ENCODE measurements around the gene GPRIN1. TPM values are rescaled to one million over a fixed set of nuclear protein-coding genes. Genes with fewer than 3 reads are reported as not detected.
A peak's percentile ranks its signal among the peaks of the same experiment; 100 is the strongest.
"Not testable (repeated sequence)": the region's sequence is repeated elsewhere in the genome, so short reads cannot be mapped to it uniquely, and the experiment has no call there.

The GPRIN1 gene
- total RNA-seq, 3 donors from 2014 or later, result 3.6 to 5.3 (median 4.5) TPM

GRCh38 chr5:176565760-176566288 is 44.1 kb downstream of the GPRIN1 start:
- Mint-ChIP-seq H3K27me3 (ENCODE audit: low read depth) (peaks cover 6% of the 10 kb centered on the region), H3K9me3 (no peaks in the 10 kb centered on the region), H3K4me1 (ENCODE audit: low read depth) (peaks cover 14% of the 10 kb centered on the region), H3K36me3 (ENCODE audit: insufficient read depth) (no peaks in the 10 kb centered on the region), H3K4me3 (no peak overlapping the region)
- ATAC-seq, result no peak
- DNase-seq, result no peak

- DNase-seq (no peak), ATAC-seq (no peak)
- Mint-ChIP-seq H3K9me3 (no peaks in the 10 kb centered on the region), H3K4me1 (ENCODE audit: low read depth) (peaks cover 28% of the 10 kb centered on the region), H3K27me3 (ENCODE audit: low read depth) (peaks cover 6% of the 10 kb centered on the region), H3K4me3 (no peak overlapping the region), H3K36me3 (ENCODE audit: insufficient read depth) (no peaks in the 10 kb centered on the region)
These were observed 46.0 kb downstream of the GPRIN1 start for GRCh38 chr5:176564002-176564401.

DNA sequence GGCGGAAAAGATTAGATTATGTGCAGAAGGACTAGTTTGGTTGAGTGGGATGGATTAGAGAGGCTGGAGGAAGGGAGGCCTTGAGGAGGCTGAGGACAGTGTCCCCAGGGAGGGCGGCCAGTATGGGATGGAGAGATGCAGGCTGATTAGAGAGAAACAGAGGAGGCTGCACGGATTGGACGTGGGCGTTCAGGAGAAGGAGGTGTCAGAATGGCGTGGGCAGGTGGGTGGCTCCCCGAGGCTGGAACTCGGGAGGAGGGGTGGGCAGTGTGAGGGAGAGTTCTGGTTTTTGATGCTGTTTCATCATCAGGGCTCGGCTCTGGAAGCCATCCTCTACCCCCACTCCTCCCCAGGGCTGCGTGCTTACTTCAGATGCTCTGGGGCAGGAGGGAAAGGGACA is 47.8 kb downstream of the GPRIN1 start:
- DNase-seq (no peak), ATAC-seq (no peak)
- no peaks in the 10 kb centered on the region for H3K36me3 Mint-ChIP-seq (ENCODE audit: insufficient read depth)
- H3K4me1 Mint-ChIP-seq (ENCODE audit: low read depth), result peaks cover 28% of the 10 kb centered on the region
- peaks cover 6% of the 10 kb centered on the region for H3K27me3 Mint-ChIP-seq (ENCODE audit: low read depth)
- H3K4me3 Mint-ChIP-seq, result no peak overlapping the region
- H3K9me3 Mint-ChIP-seq, result no peaks in the 10 kb centered on the region

DNA sequence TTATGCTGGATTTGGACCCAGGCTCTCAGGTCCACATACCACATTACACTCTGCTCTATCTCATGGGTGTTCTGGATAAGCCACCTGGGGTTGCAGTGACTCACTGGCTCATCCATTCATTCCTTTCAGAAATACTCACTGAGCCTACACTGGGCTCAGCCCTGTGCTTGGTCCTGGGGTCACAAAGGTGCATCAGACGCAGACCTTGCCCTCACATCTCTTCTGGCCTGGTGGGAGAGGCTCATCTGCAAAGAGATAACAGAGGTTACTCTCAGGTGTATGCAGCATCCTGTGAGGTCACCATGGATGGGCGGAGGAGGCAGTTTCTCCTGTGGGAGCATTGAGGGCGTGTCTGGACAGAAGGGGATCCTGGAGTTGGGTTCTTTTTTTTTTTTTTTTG is 48.7 kb downstream of the GPRIN1 start:
- Mint-ChIP-seq H3K36me3 (ENCODE audit: insufficient read depth) (no peaks in the 10 kb centered on the region), H3K4me1 (ENCODE audit: low read depth) (peaks cover 30% of the 10 kb centered on the region), H3K27me3 (ENCODE audit: low read depth) (peaks cover 6% of the 10 kb centered on the region), H3K4me3 (no peak overlapping the region), H3K9me3 (no peaks in the 10 kb centered on the region)
- peak in 1 of 2 donors; percentile 39 for ATAC-seq
- no peak for DNase-seq

GRCh38 chr5:176560364-176560763 is 49.6 kb downstream of the GPRIN1 start:
- Mint-ChIP-seq H3K4me3 (no peak overlapping the region), H3K4me1 (ENCODE audit: low read depth) (peaks cover 38% of the 10 kb centered on the region), H3K27me3 (ENCODE audit: low read depth) (peaks cover 3% of the 10 kb centered on the region), H3K36me3 (ENCODE audit: insufficient read depth) (no peaks in the 10 kb centered on the region), H3K9me3 (no peaks in the 10 kb centered on the region)
- peak; percentile 85 to 86 for ATAC-seq
- DNase-seq, result no peak

DNA sequence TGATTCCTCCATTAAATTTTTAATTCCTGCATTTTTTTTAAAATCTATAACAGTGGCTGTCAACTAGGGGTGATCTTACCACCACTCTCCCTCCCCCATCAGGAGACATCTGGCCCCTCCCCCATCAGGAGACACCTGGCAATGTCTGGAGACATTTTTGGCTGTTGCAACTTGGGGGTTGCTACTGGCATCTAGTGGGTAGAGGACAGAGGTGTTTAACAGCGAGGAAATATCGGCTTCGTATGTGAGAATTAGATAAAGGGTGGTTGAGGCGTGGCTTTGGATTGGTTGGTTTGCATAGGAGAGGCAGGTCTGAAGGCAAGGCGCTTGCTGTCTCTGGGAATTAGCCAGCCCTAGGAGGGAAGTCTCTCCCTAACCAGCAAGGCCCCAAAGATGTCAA is 50.3 kb downstream of the GPRIN1 start:
- no peak for DNase-seq
- no peaks in the 10 kb centered on the region for H3K36me3 Mint-ChIP-seq (ENCODE audit: insufficient read depth)

DNA sequence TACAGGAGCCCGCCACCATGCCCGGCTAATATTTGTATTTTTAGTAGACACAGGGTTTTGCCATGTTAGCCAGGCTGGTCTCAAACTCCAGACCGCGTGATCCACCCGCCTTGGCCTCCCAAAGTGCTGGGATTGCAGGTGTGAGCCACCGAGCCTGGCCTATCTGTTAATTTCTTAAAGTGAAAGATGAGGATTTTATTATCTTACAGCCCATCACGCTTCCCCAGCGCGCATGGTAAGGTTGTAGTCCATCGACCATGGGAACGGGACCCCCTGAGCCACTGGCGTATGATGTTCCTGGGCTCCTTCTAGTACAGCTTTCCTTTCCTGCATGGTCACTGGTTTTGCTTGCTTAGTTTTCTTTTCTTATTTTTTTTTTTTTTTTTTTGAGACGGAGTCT is 52.1 kb downstream of the GPRIN1 start:
- no peaks in the 10 kb centered on the region for H3K9me3 Mint-ChIP-seq
- peaks cover 3% of the 10 kb centered on the region for H3K27me3 Mint-ChIP-seq (ENCODE audit: low read depth)
- H3K4me1 Mint-ChIP-seq (ENCODE audit: low read depth), result peaks cover 61% of the 10 kb centered on the region
- ATAC-seq, result no peak
- H3K4me3 Mint-ChIP-seq, result no peak overlapping the region
- no peak for DNase-seq
- H3K36me3 Mint-ChIP-seq (ENCODE audit: insufficient read depth), result no peaks in the 10 kb centered on the region

More for the DNA sequence above, 50.3 kb downstream of the GPRIN1 start:
- H3K9me3 Mint-ChIP-seq, result no peaks in the 10 kb centered on the region
- H3K27me3 Mint-ChIP-seq (ENCODE audit: low read depth), result peaks cover 3% of the 10 kb centered on the region
- H3K4me1 Mint-ChIP-seq (ENCODE audit: low read depth), result peaks cover 45% of the 10 kb centered on the region
- no peak overlapping the region for H3K4me3 Mint-ChIP-seq
- ATAC-seq, result no peak

GRCh38 chr5:176553260-176554085 is 56.5 kb downstream of the GPRIN1 start:
- Mint-ChIP-seq H3K27me3 (ENCODE audit: low read depth) (no peaks in the 10 kb centered on the region), H3K4me3 (no peak overlapping the region), H3K4me1 (ENCODE audit: low read depth) (peaks cover 51% of the 10 kb centered on the region), H3K9me3 (no peaks in the 10 kb centered on the region), H3K36me3 (ENCODE audit: insufficient read depth) (no peaks in the 10 kb centered on the region)
- ATAC-seq (peak; percentile 41 to 45), DNase-seq (no peak)

DNA sequence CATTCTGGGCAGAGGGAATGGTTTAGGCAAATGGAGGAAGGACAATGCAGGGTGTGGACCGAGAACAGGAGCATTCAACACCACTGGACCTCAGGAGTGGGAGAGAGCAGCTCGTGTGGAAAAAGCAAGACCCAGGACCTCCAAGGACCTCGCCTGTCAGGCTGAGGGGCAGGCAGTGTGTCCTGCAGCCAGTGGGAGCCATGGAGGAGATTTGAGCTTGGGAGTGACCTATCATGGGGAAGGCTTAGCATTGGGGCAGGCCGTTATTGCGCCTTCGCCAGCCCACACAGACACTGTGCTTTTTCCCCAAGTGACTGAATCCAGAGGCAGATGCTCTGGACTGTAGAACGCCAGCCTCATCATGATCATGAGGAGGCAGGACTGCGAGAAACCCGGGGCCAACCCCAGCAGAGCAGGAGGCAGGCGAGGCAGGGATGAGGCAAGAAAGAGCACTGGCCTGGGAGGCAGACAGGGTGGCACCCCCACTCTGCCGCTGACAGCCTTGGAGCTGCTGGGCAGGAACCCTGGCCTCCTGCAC is 57.6 kb downstream of the GPRIN1 start:
- Mint-ChIP-seq H3K4me1 (ENCODE audit: low read depth) (peaks cover 60% of the 10 kb centered on the region), H3K9me3 (no peaks in the 10 kb centered on the region), H3K27me3 (ENCODE audit: low read depth) (no peaks in the 10 kb centered on the region), H3K4me3 (no peak overlapping the region), H3K36me3 (ENCODE audit: insufficient read depth) (no peaks in the 10 kb centered on the region)
- ATAC-seq (no peak), DNase-seq (no peak)

GRCh38 chr5:176550937-176551336 is 59.0 kb downstream of the GPRIN1 start:
- not testable (repeated sequence) for DNase-seq; H3K36me3 Mint-ChIP-seq (ENCODE audit: insufficient read depth); H3K9me3 Mint-ChIP-seq; ATAC-seq; H3K27me3 Mint-ChIP-seq (ENCODE audit: low read depth)
- peak overlapping the region; percentile 54 for H3K4me3 Mint-ChIP-seq
- peaks cover 60% of the 10 kb centered on the region for H3K4me1 Mint-ChIP-seq (ENCODE audit: low read depth)

- no peak for ATAC-seq
- Mint-ChIP-seq H3K4me1 (ENCODE audit: low read depth) (peaks cover 59% of the 10 kb centered on the region), H3K36me3 (ENCODE audit: insufficient read depth) (no peaks in the 10 kb centered on the region), H3K4me3 (peak overlapping the region; percentile 31), H3K27me3 (ENCODE audit: low read depth) (no peaks in the 10 kb centered on the region), H3K9me3 (no peaks in the 10 kb centered on the region)
- no peak for DNase-seq
These were observed 59.6 kb downstream of the GPRIN1 start for GRCh38 chr5:176550275-176550831.

- no peaks in the 10 kb centered on the region for H3K9me3 Mint-ChIP-seq
- H3K4me1 Mint-ChIP-seq (ENCODE audit: low read depth), result peaks cover 59% of the 10 kb centered on the region
- no peaks in the 10 kb centered on the region for H3K27me3 Mint-ChIP-seq (ENCODE audit: low read depth)
- DNase-seq (no peak), ATAC-seq (no peak)
- H3K36me3 Mint-ChIP-seq (ENCODE audit: insufficient read depth), result no peaks in the 10 kb centered on the region
- no peak overlapping the region for H3K4me3 Mint-ChIP-seq
These were observed 60.1 kb downstream of the GPRIN1 start for GRCh38 chr5:176549871-176550270.

DNA sequence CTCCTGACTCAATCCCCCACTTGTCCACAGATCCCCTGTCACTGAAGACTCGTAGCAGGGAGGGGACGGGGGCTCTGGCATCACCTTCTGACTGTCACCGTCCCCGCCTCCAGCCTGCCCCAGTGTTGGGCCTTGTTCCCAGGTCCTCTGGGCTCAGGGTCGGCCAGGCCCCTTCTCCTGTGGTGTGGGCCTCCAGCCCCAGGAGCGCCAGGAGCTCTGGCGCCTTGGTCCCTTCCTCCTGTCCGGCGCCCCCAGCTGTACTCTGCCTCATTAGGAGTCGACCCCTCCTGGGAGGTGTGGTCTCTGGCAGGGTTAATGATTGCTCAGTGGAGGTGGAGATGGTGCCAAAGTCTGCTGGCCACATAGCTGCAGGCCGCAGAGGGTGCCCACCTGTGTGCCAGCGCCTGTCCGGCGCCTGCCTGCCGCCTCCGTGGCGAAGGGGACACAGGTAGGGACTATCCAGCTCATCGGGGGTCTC is 61.0 kb downstream of the GPRIN1 start, which contains the start of gene CDHR2:
Gene CDHR2, plus strand, starts transcription at position 376 of the 478 bp plus-strand sequence. CDS start 16,011 bp downstream, outside the sequence.
- no peak for DNase-seq
- no peak for ATAC-seq
- Mint-ChIP-seq H3K4me3 (no peak within 1 kb of the TSS), H3K9me3 (no peaks in the 10 kb centered on the region), H3K36me3 (ENCODE audit: insufficient read depth) (no peaks in the 10 kb centered on the region), H3K4me1 (ENCODE audit: low read depth) (peaks cover 57% of the 10 kb centered on the region), H3K27me3 (ENCODE audit: low read depth) (no peaks in the 10 kb centered on the region)

DNA sequence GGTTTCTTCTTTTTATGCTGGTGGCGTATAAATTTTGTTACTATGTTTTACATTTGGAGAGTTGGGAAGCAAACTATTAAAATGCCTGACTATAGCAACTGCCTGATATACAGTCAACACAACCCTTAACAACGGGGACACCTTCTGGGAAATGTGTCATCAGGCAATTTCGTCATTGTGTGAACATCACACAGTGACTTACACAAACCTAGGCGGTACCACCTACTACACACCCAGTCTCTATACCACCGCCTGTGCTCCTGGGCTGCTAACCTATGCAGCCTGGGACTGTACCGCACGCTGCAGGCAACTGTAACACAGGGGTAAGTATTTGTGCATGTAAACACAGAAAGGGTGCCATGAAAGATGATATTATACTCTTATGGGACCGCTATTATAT is 62.2 kb downstream of the GPRIN1 start:
- Mint-ChIP-seq H3K27me3 (ENCODE audit: low read depth) (no peaks in the 10 kb centered on the region), H3K36me3 (ENCODE audit: insufficient read depth) (no peaks in the 10 kb centered on the region), H3K9me3 (no peaks in the 10 kb centered on the region), H3K4me3 (no peak overlapping the region), H3K4me1 (ENCODE audit: low read depth) (peaks cover 50% of the 10 kb centered on the region)
- ATAC-seq (peak in 1 of 2 donors; percentile 23), DNase-seq (no peak)

Measured in activated T-cell treated with anti-CD3 and anti-CD28 coated beads, Interleukin-2, amount 50 U/mL, for 4 hours (primary cell).